Activated CD8-positive, alpha-beta memory T cell treated with anti-CD3 and anti-CD28 coated beads, Interleukin-2, amount 50 U/mL, for 1 hour (primary cell): ENCODE measurements around the gene ACVR1B.

Experiments used
- DNase-seq: peaks from one replicate; pipeline ENCODE4 v3.0.0-alpha.2; 2020; ENCODE audit errors: extremely low read depth

ACVR1B gene

GRCh38 chr12:52004042-52004648 lies 52.6 kb downstream of the ACVR1B start:
- no peak for DNase-seq

GRCh38 chr12:52005218-52005902 lies 53.9 kb downstream of the ACVR1B start:
- no peak for DNase-seq

GRCh38 chr12:52005903-52006703 lies 54.6 kb downstream of the ACVR1B start:
- DNase-seq, result no peak

GRCh38 chr12:52006726-52007157 lies 55.2 kb downstream of the ACVR1B start, which contains the start of gene TAMALIN:
Gene TAMALIN (plus strand): TSS chr12:52006946. CDS start chr12:52007020, 74 bp downstream.
- DNase-seq, result peak; percentile 68

GRCh38 chr12:52007158-52007921 lies 55.8 kb downstream of the ACVR1B start:
- DNase-seq, result no peak

- no peak for DNase-seq
Observed at GRCh38 chr12:52007982-52008510, 56.5 kb downstream of the ACVR1B start.

GRCh38 chr12:52009081-52009751 lies 57.7 kb downstream of the ACVR1B start:
- no peak for DNase-seq

GRCh38 chr12:52010152-52010622 lies 58.7 kb downstream of the ACVR1B start:
- no peak for DNase-seq

- DNase-seq, result no peak
Observed at GRCh38 chr12:52010692-52011601, 59.4 kb downstream of the ACVR1B start.

- DNase-seq, result no peak
Observed at GRCh38 chr12:52011602-52012214, 60.2 kb downstream of the ACVR1B start.

- DNase-seq, result no peak
Observed at GRCh38 chr12:52013626-52014310, 62.3 kb downstream of the ACVR1B start.

GRCh38 chr12:52014567-52015530 lies 63.4 kb downstream of the ACVR1B start:
- no peak for DNase-seq

- no peak for DNase-seq
Observed at GRCh38 chr12:52015532-52016041, 64.1 kb downstream of the ACVR1B start.

GRCh38 chr12:52018433-52019112 lies 67.1 kb downstream of the ACVR1B start:
- no peak for DNase-seq

GRCh38 chr12:52019113-52019770 lies 67.7 kb downstream of the ACVR1B start:
- DNase-seq, result no peak
